Stimulated activated CD8-positive, alpha-beta memory T cell treated with anti-CD3 and anti-CD28 coated beads, Interleukin-4, amount 100 ng/mL, for 4 hours (primary cell): ENCODE results near the gene KIRREL3.
"Not testable (repeated sequence)": the region's sequence is repeated elsewhere in the genome, so short reads cannot be mapped to it uniquely, and the experiment has no call there.

Experiments used
- DNase-seq, 2 donors: peaks; one replicate each; pipeline ENCODE4 v3.0.0-alpha.2; 2020; ENCODE audit warnings: low read depth in 2 of 2, low spot score in 1 of 2

KIRREL3 gene

GRCh38 chr11:126959700-126960099 is 40.9 kb downstream of the KIRREL3 start:
- no peak for DNase-seq

DNA sequence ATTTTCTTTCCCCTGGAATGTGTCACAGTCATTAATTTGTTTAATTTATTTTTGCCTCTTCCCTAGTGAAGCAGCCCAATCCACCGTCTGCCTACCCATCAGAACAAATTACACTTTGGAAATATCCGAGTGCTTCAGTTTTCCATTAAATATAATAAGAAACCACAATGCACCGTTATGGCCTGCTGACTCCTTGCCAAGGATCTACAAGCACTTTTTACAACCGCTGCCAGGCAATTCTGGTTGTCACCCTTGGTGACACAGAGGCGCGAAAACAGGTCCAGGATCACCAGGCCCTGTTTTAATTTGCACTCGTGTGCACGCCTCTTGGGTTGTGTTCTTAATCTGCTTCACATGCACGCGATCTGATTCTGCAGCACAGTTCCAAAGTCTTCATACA is 43.9 kb downstream of the KIRREL3 start:
- DNase-seq, result no peak

GRCh38 chr11:126952533-126952932 is 48.0 kb downstream of the KIRREL3 start:
- not testable (repeated sequence) for DNase-seq

GRCh38 chr11:126951465-126951864 is 49.1 kb downstream of the KIRREL3 start:
- no peak for DNase-seq

DNA sequence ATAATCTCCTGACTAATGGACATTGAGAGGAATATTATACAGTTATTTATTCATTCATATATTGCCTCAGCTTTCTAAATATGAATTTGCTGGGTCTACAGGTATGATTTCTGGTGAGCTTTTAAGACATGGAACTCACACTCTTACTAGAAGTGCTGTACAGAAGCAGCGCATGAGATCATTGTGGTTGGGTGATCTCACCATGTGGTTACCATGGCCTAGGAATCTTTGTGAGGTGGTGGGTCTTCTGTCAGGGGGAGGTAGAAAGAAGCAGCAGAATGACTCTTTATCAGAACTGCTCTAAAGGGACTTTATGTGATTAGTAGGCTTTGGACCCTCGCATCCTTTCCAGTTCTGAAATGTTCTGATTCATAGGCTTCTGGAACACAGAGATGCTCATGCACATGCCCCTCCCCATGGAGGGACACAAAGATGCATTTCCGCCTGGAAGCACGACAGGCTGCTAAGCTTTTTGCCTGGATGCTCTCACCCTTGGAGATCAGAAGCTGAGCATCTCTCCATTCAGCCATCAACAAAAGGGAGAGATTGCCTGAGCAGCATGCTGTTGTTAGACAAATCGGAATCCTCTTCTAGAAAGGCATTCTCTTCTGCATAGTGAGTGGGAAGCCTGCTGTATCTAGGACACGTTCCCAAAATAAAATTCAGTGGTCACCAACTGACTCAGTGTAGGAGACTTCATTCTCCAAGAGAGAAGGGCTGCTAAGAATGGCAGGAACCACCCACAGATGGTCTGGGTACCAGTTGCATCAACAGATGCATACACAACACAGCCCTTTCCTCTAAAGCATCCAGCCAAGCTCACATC is 51.3 kb downstream of the KIRREL3 start:
- no peak for DNase-seq

DNA sequence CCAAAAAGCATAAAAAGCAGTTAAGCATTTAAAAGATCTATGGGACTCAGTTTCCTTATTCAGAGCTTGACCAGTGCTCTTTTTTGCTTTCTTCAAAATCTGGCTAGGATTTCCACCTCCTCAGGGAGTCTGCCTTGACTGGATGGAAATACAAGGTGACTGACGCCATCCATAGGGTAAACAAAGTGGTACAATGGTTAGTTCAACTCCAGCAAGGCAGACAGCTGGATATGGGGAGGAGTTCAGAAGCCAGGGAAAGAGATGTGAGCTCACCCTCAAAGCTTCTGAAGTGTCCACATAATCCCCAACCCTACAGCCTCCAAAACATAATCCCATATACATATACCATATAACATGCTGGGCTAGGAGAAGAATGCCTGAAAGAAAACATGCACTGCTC is 52.0 kb downstream of the KIRREL3 start:
- DNase-seq, result no peak

- no peak for DNase-seq
Observed at GRCh38 chr11:126945319-126945718, 55.3 kb downstream of the KIRREL3 start.

DNA sequence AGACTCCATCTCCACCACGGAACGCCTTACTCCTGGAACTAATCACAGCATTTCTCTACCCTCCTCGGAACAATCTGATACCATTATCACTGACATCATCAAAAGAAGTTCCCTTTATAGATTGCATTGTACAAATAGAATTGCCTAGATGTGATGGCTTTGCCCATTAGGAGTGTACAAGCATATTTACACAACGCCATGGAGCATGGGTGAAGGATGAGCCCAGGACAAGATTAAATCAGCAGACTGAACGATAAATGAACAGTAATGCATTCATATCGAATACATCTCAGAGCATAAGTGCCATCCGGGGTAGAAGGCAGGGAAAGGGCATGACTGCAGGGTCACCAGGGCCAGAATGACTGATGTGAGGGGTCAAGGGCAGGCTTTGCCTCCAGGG is 57.3 kb downstream of the KIRREL3 start:
- no peak for DNase-seq

- no peak for DNase-seq
Observed at GRCh38 chr11:126942146-126942545, 58.4 kb downstream of the KIRREL3 start.

GRCh38 chr11:126939552-126939951 is 61.0 kb downstream of the KIRREL3 start:
- DNase-seq, result no peak

GRCh38 chr11:126938718-126939117 is 61.9 kb downstream of the KIRREL3 start:
- DNase-seq, result no peak

DNA sequence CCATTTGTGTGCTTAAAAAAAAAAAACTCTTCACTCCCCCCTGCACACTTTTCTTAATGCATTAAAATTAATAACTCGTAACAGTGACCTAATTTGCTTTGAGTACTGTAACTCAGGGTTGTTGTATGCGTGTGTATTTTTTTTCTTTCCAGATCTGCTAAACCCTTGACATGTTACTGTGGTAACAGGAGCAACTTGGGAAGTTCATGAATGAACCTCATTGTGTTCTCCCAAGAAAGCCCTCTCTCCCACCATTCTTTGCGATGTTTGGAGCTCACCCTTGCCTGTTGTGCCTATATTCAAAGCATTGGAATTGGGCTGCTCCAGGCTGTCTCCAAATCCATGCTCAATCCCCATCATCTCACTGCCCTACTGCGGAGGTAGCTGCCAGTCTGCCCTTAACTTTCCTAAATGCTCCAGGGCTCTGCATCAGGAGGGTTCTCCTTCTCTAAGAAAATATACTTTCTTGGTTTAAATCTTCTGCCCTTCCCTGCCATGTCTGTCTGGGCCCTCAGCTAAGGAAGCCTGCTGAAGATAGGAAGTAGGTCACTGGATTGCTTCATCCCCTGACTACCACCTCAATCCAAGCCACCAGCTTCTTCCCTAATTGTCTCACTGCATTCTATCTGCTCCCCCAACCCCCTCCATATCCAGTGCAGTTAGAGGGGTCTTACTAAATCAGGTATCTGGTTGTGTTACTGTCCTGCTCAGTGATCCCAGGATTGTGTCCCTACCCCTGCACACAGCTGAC is 70.3 kb downstream of the KIRREL3 start:
- DNase-seq, result no peak

DNA sequence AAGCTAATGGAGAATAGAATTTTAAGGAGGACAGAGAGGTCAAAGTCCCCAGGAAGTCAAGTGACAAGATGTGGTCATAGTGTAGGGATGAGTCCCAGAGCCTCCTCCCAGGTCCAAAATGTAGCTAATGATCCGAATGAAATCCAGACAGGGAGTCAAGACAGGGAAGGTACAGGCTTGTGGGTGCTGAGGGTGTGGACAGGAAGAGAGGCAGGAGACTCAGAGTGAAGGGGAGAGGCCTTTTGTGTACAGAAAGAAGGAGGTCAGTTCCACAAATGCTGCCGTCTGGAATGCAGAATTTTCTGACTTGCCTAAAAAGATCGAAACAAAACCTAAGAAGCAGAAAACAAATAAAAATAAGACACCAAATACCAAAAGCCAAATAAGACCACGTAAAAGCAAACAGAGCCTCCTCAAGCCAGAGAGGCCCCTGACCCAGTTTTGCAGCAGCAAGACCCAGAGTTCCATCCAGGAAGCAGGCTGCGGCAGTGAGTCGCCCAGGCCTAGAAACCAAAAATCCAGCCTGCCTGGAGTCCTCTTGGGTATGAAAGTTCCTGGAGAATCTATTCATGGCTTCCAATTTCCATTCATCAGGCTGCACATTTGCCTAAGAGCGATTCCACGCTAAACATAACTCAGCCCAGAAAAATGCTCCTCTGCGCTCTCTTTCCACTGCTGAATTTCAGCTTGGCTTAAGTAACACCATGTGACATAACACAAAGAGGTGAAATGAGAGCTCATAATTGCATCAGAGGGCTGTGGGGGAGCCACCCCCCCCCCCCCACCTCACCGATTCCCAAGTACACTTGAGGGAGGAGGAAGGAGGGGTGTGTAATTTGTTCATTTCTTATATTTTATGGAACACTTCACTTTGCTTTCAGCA is 71.2 kb downstream of the KIRREL3 start:
- DNase-seq, result no peak

DNA sequence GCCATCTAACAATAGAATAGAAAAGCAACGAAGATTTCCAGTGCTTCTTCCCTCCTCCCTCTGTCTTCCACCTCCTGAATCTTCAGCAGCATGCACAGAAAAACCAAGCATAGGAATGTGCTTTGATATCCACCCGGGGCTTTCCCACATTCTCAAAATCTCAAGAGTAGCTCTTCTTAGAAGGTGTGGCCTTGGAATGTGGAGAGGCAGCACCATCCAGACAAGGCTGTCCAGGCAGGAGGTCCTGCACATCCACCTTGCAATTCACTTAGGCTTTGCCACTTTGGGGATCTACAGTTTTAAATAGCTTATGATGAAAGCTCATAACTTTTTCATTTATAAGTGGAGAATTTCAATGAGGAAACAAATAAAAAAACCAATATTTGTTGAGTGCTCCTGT is 72.9 kb downstream of the KIRREL3 start:
- DNase-seq, result no peak

DNA sequence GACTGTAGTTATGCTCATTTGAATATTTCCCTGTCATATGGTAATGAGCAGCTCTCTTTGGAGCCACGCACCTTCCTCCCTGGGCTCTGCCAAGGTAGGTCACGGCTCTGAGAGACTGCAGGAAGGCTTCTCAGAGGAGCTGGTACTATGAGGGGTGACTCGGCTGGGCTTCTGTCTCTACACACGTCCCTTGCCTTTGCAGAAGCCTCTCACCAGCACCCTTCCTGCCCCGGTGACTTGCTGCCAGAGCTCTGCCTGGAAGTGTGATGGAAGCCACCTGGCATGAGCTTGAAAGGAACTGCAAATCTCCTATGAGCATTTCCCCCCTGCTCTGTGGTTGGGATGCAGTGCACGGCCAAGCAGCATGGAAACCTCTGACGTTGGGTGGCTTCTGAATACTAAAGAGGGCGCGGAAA is 74.2 kb downstream of the KIRREL3 start:
- no peak for DNase-seq

- DNase-seq, result no peak
Observed at GRCh38 chr11:126925321-126926093, 75.1 kb downstream of the KIRREL3 start.

DNA sequence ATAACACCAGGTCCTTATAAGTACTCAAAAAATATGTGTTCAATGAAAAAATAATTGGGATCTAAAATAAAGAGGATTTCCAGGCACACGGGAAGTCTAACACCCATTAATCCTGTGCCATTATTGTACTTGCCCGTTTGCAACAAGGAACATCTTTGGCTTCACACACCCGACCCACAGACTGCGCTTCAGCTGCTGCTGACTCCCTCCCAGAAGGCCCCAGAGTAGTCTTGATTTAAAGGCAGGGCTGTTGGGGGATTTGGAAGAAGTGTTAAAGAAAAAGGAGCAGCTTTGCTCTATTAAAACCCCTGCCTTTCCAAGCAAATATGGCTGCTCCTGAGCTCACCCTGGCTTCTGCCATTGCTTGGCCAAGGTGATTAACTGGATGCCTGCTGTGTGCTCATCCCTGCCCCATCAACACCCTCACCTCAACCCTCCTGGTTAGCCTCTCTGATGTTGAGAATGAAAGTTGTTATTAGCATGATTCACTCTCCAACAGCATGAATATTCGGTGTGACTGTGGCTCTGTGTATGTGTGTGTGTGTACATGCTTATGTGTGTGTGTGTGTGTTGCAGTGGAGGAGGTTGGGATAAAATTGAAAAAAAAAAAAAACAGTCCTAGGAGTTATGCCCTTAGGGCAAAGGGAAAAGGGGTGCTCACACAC is 76.1 kb downstream of the KIRREL3 start:
- no peak for DNase-seq

DNA sequence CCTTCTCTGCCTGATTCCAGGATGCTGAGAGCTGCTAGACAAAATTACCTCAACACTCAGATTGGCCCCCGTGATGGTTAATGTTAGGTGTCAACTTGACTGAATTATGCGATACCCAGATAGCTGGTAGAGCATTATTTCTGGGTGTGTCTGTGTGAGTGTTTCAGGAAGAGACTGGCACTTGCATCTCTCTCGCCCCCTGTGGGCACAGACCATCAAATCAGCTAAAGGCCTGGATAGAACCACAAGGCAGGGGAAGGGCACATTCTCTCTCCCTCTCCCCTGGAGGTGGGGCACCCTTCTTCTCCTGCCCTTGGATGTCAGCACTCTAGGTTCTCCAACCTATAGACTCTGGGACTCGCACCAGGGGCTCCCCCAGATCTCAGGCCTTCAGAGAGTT is 79.7 kb downstream of the KIRREL3 start:
- DNase-seq, result no peak

DNA sequence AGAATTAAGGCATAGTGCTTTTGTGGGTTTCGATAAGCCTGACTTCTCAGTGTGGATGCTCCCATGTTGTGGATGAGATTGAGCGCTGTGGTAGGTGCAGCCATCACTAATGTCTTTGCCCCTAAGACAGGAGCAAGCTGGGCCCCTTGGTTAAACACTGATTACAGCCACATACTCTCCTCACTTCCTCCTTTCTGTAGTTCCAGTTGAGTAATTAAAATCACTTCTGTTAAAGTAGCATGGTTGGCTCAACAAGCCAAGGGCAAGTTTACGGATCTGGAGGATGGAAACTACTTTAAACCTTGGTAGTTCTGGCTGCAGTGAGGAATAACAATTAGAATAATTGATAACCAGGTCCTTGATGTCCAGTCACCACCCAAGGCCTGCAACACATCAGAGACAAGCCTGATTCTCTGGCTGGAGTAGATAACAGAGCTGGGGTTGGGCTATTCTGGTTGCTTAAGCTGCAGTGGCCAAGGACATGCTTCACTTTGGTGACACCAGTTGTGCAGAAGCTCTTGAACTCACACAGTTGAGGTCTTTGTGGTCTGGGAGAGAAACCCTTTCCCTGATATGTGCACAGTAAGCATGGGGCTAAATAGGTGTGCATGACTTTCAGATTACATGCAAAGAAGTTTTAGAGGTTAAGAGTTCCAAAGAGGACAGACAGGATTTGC is 81.3 kb downstream of the KIRREL3 start:
- DNase-seq, result no peak

DNA sequence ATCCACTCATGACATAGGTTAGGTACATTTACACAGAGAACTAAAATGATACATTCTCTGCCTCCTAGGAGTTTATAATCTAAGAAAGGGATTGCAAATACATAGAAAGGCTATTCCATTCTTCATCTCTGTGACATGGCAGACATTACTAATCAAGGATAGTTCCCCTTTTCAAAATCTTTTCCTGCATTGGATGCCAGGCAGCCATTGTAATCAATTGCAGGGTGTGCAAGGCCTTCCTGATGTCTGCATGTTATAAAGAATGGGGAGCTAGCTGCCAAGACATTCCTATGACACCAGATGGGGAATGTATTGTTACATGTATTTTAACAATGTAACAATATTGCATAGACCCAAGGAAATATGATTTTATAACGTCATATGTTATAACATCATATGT is 82.0 kb downstream of the KIRREL3 start:
- DNase-seq, result no peak
